Muscle of leg (tissue), 11 donors: Measurements from ENCODE around the gene AP2B1. TPM values are rescaled to one million over a fixed set of nuclear protein-coding genes. Genes with fewer than 3 reads are reported as not detected.
"Not testable (repeated sequence)": the region's sequence is repeated elsewhere in the genome, so short reads cannot be mapped to it uniquely, and the experiment has no call there.

ENCODE experiments used
- DNase-seq: peaks from one replicate; pipeline ENCODE4 v3.0.0; 2013
- H3K27ac ChIP-seq: one replicate; pipeline ENCODE4 v1.5.1; 2013; ENCODE audit warnings: mild to moderate bottlenecking, low read length, control low read depth
- H3K27me3 ChIP-seq: one replicate; pipeline ENCODE4 v1.6.1; 2013; ENCODE audit warnings: low read length; ENCODE audit not compliant: control insufficient read depth, insufficient read depth
- H3K36me3 ChIP-seq: one replicate; pipeline ENCODE4 v1.6.1; 2013; ENCODE audit warnings: low read length; ENCODE audit not compliant: control insufficient read depth, insufficient read depth
- H3K4me1 ChIP-seq: one replicate; pipeline ENCODE4 v1.6.1; 2013; ENCODE audit warnings: low read length; ENCODE audit not compliant: control insufficient read depth, insufficient read depth
- H3K4me3 ChIP-seq: one replicate; pipeline ENCODE4 v1.5.1; 2013; ENCODE audit warnings: low read length, control low read depth
- H3K9me3 ChIP-seq: replicated peaks from 2 replicates; pipeline ENCODE4 v1.6.1; 2013; ENCODE audit warnings: low read depth, low read length; ENCODE audit not compliant: control insufficient read depth
- WGBS: methylation state at CpG from one replicate; pipeline ENCODE4 v1.1.5; 2013; ENCODE audit warnings: missing lambda C conversion rate; ENCODE audit not compliant: insufficient coverage; 5-methylcytosine and 5-hydroxymethylcytosine counted together
- polyA plus RNA-seq, 8 donors: library from polyadenylated mRNA; unstranded; fragments of 120-200 nt; gene quantifications; one replicate each; pipeline versions ENCODE4 v1.2.1 to v1.2.3, GENCODE V29; 2013; ENCODE audit warnings: inconsistent platforms in 1 of 8, low replicate concordance in 1 of 8; ENCODE audit not compliant: insufficient read length in 8 of 8, insufficient read depth in 1 of 8
- total RNA-seq: library from RNA; stranded (reverse); fragments of 120-200 nt; gene quantifications from one replicate; pipeline ENCODE4 v1.2.4, GENCODE V29; 2013

AP2B1 gene
- total and polyA plus RNA-seq, 9 donors: 45.4 to 92.9 (median 75.4) TPM

GRCh38 chr17:35596072-35596471, 8.9 kb downstream of the AP2B1 start:
- Histone ChIP-seq H3K27me3 (no peaks in the 10 kb centered on the region), H3K4me3 (no peak overlapping the region), H3K36me3 (peaks cover 39% of the 10 kb centered on the region), H3K9me3 (no peaks in the 10 kb centered on the region), H3K27ac (no peak overlapping the region), H3K4me1 (no peaks in the 10 kb centered on the region)
- WGBS: no CpG with 5 or more reads among the region's 4 CpGs
- no peak for DNase-seq

- H3K27ac ChIP-seq: no peak overlapping the region
- H3K4me1 ChIP-seq: no peaks in the 10 kb centered on the region
- H3K4me3 ChIP-seq: no peak overlapping the region
- no peaks in the 10 kb centered on the region for H3K27me3 ChIP-seq
- H3K36me3 ChIP-seq: peaks cover 39% of the 10 kb centered on the region
- no peak for DNase-seq
- WGBS: 83% methylated on average over 49 of the region's 54 CpGs
- H3K9me3 ChIP-seq: no peaks in the 10 kb centered on the region
These were observed 9.6 kb downstream of the AP2B1 start for GRCh38 chr17:35596530-35597233.

- no peak overlapping the region for H3K27ac ChIP-seq
- H3K36me3 ChIP-seq: peaks cover 39% of the 10 kb centered on the region
- H3K9me3 ChIP-seq: no peaks in the 10 kb centered on the region
- WGBS: no CpG with 5 or more reads among the region's 5 CpGs
- no peak for DNase-seq
- H3K27me3 ChIP-seq: no peaks in the 10 kb centered on the region
- no peaks in the 10 kb centered on the region for H3K4me1 ChIP-seq
- no peak overlapping the region for H3K4me3 ChIP-seq
These were observed 10.5 kb downstream of the AP2B1 start for GRCh38 chr17:35597604-35598003.

GRCh38 chr17:35603674-35604073, 16.6 kb downstream of the AP2B1 start:
- Histone ChIP-seq H3K27ac (no peak overlapping the region), H3K36me3 (peaks cover 30% of the 10 kb centered on the region), H3K4me3 (no peak overlapping the region), H3K9me3 (no peaks in the 10 kb centered on the region), H3K4me1 (no peaks in the 10 kb centered on the region), H3K27me3 (no peaks in the 10 kb centered on the region)
- 86% methylated on average over 4 of the region's 7 CpGs for WGBS
- no peak for DNase-seq

GRCh38 chr17:35605678-35606077, 18.6 kb downstream of the AP2B1 start:
- no peak overlapping the region for H3K27ac ChIP-seq
- no peaks in the 10 kb centered on the region for H3K9me3 ChIP-seq
- no peak for DNase-seq
- WGBS: no CpG with 5 or more reads among the region's 2 CpGs
- H3K4me1 ChIP-seq: no peaks in the 10 kb centered on the region
- H3K4me3 ChIP-seq: no peak overlapping the region
- no peaks in the 10 kb centered on the region for H3K27me3 ChIP-seq
- peaks cover 33% of the 10 kb centered on the region for H3K36me3 ChIP-seq

- no CpG with 5 or more reads among the region's 3 CpGs for WGBS
- H3K4me1 ChIP-seq: no peaks in the 10 kb centered on the region
- no peaks in the 10 kb centered on the region for H3K9me3 ChIP-seq
- H3K36me3 ChIP-seq: peaks cover 36% of the 10 kb centered on the region
- no peak overlapping the region for H3K27ac ChIP-seq
- DNase-seq: no peak
- H3K27me3 ChIP-seq: no peaks in the 10 kb centered on the region
- no peak overlapping the region for H3K4me3 ChIP-seq
These were observed 20.2 kb downstream of the AP2B1 start for GRCh38 chr17:35607239-35607847.

GRCh38 chr17:35609831-35610230, 22.7 kb downstream of the AP2B1 start:
- WGBS: 100% methylated on average over 1 of the region's 4 CpGs
- H3K4me1 ChIP-seq: no peaks in the 10 kb centered on the region
- peaks cover 30% of the 10 kb centered on the region for H3K36me3 ChIP-seq
- no peaks in the 10 kb centered on the region for H3K27me3 ChIP-seq
- no peak overlapping the region for H3K27ac ChIP-seq
- no peaks in the 10 kb centered on the region for H3K9me3 ChIP-seq
- no peak for DNase-seq
- H3K4me3 ChIP-seq: no peak overlapping the region

- H3K4me3 ChIP-seq, H3K27me3 ChIP-seq, H3K27ac ChIP-seq, DNase-seq, H3K4me1 ChIP-seq, H3K9me3 ChIP-seq: not testable (repeated sequence)
- WGBS: 84% methylated on average over 10 of the region's 12 CpGs
- H3K36me3 ChIP-seq: peaks cover 27% of the 10 kb centered on the region
These were observed 23.6 kb downstream of the AP2B1 start for GRCh38 chr17:35610746-35611145.

GRCh38 chr17:35612924-35613521, 25.9 kb downstream of the AP2B1 start:
- no peaks in the 10 kb centered on the region for H3K4me1 ChIP-seq
- H3K9me3 ChIP-seq: no peaks in the 10 kb centered on the region
- no peak overlapping the region for H3K27ac ChIP-seq
- H3K4me3 ChIP-seq: no peak overlapping the region
- peak; percentile 44 for DNase-seq
- H3K27me3 ChIP-seq: no peaks in the 10 kb centered on the region
- peaks cover 19% of the 10 kb centered on the region for H3K36me3 ChIP-seq
- no CpG with 5 or more reads among the region's 2 CpGs for WGBS

- Histone ChIP-seq H3K9me3 (no peaks in the 10 kb centered on the region), H3K27me3 (no peaks in the 10 kb centered on the region), H3K27ac (no peak overlapping the region), H3K4me1 (no peaks in the 10 kb centered on the region), H3K4me3 (no peak overlapping the region), H3K36me3 (peaks cover 13% of the 10 kb centered on the region)
- 86% methylated on average over 1 of the region's 3 CpGs for WGBS
- DNase-seq: no peak
These were observed 27.7 kb downstream of the AP2B1 start for GRCh38 chr17:35614810-35615209.
